GM06990 (cell line): Measurements from ENCODE around the gene PIAS2.
A peak's percentile ranks its signal among the peaks of the same experiment; 100 is the strongest.

Source experiments
- DNase-seq: peaks from one replicate; pipeline ENCODE4 v3.0.0-alpha.2; 2011; ENCODE audit not compliant: insufficient read length; ENCODE audit errors: extremely low read depth
- H3K27me3 ChIP-seq: replicated peaks from 2 replicates; pipeline ENCODE4 v1.6.0; 2011; ENCODE audit warnings: low read length; ENCODE audit not compliant: control insufficient read depth, insufficient read depth
- H3K36me3 ChIP-seq: 2 replicates; pipeline ENCODE4 v1.5.1; 2011; ENCODE audit warnings: low read length; ENCODE audit not compliant: control insufficient read depth, insufficient read depth
- H3K4me3 ChIP-seq: replicated peaks from 2 replicates; pipeline ENCODE4 v1.5.1; 2011; ENCODE audit warnings: low read depth, mild to moderate bottlenecking, control low read depth, low read length
- CTCF ChIP-seq: IDR thresholded peaks from 2 replicates; pipeline ENCODE4 v1.5.1; 2011; ENCODE audit warnings: low read length, control low read depth, mild to moderate bottlenecking, inconsistent platforms; ENCODE audit not compliant: insufficient read depth, poor library complexity, severe bottlenecking

The PIAS2 gene

GRCh38 chr18:46892842-46893241, 24.5 kb downstream of the PIAS2 start:
- DNase-seq = no peak
- TF ChIP-seq CTCF = no peak
- H3K27me3 ChIP-seq = no peaks in the 10 kb centered on the region
- H3K4me3 ChIP-seq = no peak overlapping the region
- H3K36me3 ChIP-seq = peaks cover 5% of the 10 kb centered on the region

- no peak for TF ChIP-seq CTCF
- Histone ChIP-seq H3K4me3 (no peak overlapping the region), H3K36me3 (peaks cover 5% of the 10 kb centered on the region), H3K27me3 (no peaks in the 10 kb centered on the region)
- DNase-seq = peak; percentile 78
Observed at GRCh38 chr18:46891742-46892214, 25.5 kb downstream of the PIAS2 start.

GRCh38 chr18:46888965-46889364, 28.3 kb downstream of the PIAS2 start:
- Histone ChIP-seq H3K4me3 (no peak overlapping the region), H3K27me3 (no peaks in the 10 kb centered on the region), H3K36me3 (peaks cover 5% of the 10 kb centered on the region)
- no peak for TF ChIP-seq CTCF
- DNase-seq = no peak

- no peak overlapping the region for H3K4me3 ChIP-seq
- TF ChIP-seq CTCF = no peak
- no peaks in the 10 kb centered on the region for H3K27me3 ChIP-seq
- no peak for DNase-seq
- peaks cover 5% of the 10 kb centered on the region for H3K36me3 ChIP-seq
Observed at GRCh38 chr18:46886893-46887292, 30.4 kb downstream of the PIAS2 start.

GRCh38 chr18:46883180-46883579, 34.1 kb downstream of the PIAS2 start:
- Histone ChIP-seq H3K27me3 (no peaks in the 10 kb centered on the region), H3K4me3 (no peak overlapping the region), H3K36me3 (no peaks in the 10 kb centered on the region)
- TF ChIP-seq CTCF = no peak
- DNase-seq = no peak

- no peak overlapping the region for H3K4me3 ChIP-seq
- no peak for DNase-seq
Observed at GRCh38 chr18:46877329-46877987, 39.8 kb downstream of the PIAS2 start.

More at GRCh38 chr18:46877329-46877987, 39.8 kb downstream of the PIAS2 start:
- TF ChIP-seq CTCF = no peak
- H3K27me3 ChIP-seq = no peaks in the 10 kb centered on the region
- H3K36me3 ChIP-seq = no peaks in the 10 kb centered on the region
